ENCODE results near the gene MYO16. TPM values are rescaled to one million over a fixed set of nuclear protein-coding genes. Genes with fewer than 3 reads are reported as not detected.

Gene MYO16
- total RNA-seq, 1 donor from 2014 or later = 22.0 TPM

DNA sequence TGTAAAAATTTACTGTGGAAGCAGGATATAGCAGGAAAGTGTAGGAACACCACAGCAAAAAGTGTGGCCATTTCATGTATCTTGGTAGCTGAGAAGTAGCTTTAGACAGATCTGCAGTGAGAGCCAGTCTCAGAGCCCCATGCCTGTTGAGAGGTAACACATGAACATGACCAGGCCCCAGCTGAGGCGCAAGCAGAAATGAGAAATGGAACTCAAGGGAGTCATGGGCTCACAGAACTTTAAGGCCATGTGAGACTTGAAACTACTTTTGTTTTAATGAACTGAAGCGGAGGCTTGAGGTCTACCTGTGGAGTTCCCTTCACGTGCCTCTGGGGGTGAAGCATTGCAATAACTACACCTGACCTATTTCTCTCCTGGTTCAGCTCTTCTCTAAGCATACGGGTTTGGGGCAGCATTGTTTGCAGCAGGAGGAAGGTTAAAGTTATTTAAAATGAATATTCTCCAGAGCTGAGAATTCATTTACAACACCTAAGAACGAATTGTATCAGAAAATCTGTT is 3.3 kb downstream of the MYO16 start:
- peaks cover 6% of the 10 kb centered on the region for H3K36me3 Mint-ChIP-seq (ENCODE audit: unreplicated experiment)
- no peak overlapping the region for H3K27ac Mint-ChIP-seq (ENCODE audit: unreplicated experiment)
- peaks cover 2% of the 10 kb centered on the region for H3K4me1 Mint-ChIP-seq (ENCODE audit: low read depth, unreplicated experiment)
- DNase-seq = no peak
- TF ChIP-seq, protein P1, sequence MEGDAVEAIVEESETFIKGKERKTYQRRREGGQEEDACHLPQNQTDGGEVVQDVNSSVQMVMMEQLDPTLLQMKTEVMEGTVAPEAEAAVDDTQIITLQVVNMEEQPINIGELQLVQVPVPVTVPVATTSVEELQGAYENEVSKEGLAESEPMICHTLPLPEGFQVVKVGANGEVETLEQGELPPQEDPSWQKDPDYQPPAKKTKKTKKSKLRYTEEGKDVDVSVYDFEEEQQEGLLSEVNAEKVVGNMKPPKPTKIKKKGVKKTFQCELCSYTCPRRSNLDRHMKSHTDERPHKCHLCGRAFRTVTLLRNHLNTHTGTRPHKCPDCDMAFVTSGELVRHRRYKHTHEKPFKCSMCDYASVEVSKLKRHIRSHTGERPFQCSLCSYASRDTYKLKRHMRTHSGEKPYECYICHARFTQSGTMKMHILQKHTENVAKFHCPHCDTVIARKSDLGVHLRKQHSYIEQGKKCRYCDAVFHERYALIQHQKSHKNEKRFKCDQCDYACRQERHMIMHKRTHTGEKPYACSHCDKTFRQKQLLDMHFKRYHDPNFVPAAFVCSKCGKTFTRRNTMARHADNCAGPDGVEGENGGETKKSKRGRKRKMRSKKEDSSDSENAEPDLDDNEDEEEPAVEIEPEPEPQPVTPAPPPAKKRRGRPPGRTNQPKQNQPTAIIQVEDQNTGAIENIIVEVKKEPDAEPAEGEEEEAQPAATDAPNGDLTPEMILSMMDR (IDR thresholded peaks at IDR 0.05; ENCODE audit: partially characterized antibody, unreplicated experiment) = no peak
- no peaks in the 10 kb centered on the region for H3K27me3 Mint-ChIP-seq (ENCODE audit: unreplicated experiment)
- no peak overlapping the region for H3K4me3 Mint-ChIP-seq (ENCODE audit: unreplicated experiment)
- H3K9me3 Mint-ChIP-seq (ENCODE audit: unreplicated experiment) = peaks cover 6% of the 10 kb centered on the region

DNA sequence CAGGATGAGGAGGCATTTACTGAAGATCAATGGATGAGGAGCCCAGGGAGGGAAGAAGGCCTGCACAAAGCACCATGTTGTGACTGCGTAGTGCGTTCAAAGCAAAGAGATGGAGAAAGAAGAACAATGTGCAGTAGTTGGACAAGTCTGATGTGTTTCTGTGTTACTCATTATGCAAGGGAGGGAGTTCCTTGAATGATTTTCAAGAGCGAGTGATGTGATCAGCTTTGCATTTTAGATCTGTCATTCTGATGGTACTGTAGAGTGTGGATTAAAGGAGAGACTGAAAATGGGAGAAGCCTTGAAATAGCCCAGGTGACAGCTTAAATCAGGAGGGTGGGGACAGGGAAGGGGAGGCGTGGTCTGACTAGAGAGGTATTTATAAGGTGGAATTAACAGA is 9.5 kb downstream of the MYO16 start:
- no peak overlapping the region for H3K4me3 Mint-ChIP-seq (ENCODE audit: unreplicated experiment)
- no peaks in the 10 kb centered on the region for H3K4me1 Mint-ChIP-seq (ENCODE audit: low read depth, unreplicated experiment)
- H3K9me3 Mint-ChIP-seq (ENCODE audit: unreplicated experiment) = peaks cover 6% of the 10 kb centered on the region
- no peak for DNase-seq
- no peaks in the 10 kb centered on the region for H3K27me3 Mint-ChIP-seq (ENCODE audit: unreplicated experiment)
- H3K36me3 Mint-ChIP-seq (ENCODE audit: unreplicated experiment) = peaks cover 6% of the 10 kb centered on the region
- H3K27ac Mint-ChIP-seq (ENCODE audit: unreplicated experiment) = no peak overlapping the region
- TF ChIP-seq, protein P1 (IDR thresholded peaks at IDR 0.05; ENCODE audit: partially characterized antibody, unreplicated experiment) = no peak

DNA sequence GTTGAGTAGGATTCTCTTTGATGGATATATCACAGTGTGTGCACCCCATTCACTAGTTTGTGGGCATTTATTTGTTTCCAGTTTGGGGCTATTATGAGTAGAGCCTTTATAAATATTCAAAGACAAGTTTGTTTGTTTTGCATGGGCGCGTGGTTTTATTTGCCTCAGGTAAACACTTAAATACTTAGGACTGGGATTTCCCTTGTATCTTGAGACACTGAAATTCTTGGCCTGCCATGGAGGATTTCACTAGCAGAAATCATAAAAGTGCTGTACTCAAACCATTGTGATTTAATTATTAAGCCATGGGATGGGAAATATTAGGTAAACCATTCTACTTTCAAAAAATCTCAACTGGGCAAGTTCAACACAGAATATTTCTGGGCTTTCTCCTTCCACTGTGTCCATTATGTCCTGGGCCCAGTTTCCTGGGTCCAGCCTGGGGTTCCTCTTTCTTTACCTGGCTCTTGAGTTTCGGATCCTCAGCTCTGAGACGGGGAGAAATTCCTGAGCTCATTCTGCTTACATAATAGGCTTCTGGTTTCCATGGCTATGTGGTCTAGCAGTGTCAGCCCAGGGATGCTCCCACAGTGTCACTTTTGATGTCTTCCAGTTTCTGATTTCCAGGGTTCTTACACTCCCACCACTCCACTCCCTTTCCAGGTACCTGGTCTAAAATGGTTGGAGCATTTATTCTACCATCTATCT is 14.4 kb downstream of the MYO16 start:
- Mint-ChIP-seq H3K27me3 (ENCODE audit: unreplicated experiment) (no peaks in the 10 kb centered on the region), H3K9me3 (ENCODE audit: unreplicated experiment) (no peaks in the 10 kb centered on the region), H3K27ac (ENCODE audit: unreplicated experiment) (no peak overlapping the region), H3K36me3 (ENCODE audit: unreplicated experiment) (peaks cover 13% of the 10 kb centered on the region), H3K4me3 (ENCODE audit: unreplicated experiment) (no peak overlapping the region), H3K4me1 (ENCODE audit: low read depth, unreplicated experiment) (no peaks in the 10 kb centered on the region)
- DNase-seq = no peak
- TF ChIP-seq, protein P1 (IDR thresholded peaks at IDR 0.05; ENCODE audit: partially characterized antibody, unreplicated experiment) = no peak

DNA sequence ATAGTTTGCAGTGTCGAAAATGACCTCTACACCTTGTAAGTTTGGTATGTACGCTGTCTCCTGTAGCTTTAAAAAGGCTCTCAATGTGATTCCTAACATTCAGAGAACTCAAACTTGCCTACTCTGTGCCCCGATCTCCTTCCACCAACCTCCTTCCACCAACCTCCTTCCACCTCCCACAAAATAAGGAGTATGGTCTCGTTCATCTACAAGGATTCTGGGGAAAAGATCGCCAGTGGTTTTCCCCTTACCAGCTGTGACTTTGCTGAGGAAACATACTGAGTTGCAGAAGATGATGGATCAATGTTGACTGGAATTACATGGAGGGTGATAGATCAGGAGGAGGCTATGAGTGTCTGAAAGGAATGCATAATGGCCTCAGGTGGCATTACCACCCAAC is 16.0 kb downstream of the MYO16 start:
- TF ChIP-seq, protein P1 (IDR thresholded peaks at IDR 0.05; ENCODE audit: partially characterized antibody, unreplicated experiment) = no peak
- H3K4me1 Mint-ChIP-seq (ENCODE audit: low read depth, unreplicated experiment) = no peaks in the 10 kb centered on the region
- no peaks in the 10 kb centered on the region for H3K27me3 Mint-ChIP-seq (ENCODE audit: unreplicated experiment)
- H3K4me3 Mint-ChIP-seq (ENCODE audit: unreplicated experiment) = no peak overlapping the region
- H3K9me3 Mint-ChIP-seq (ENCODE audit: unreplicated experiment) = no peaks in the 10 kb centered on the region
- DNase-seq = no peak
- no peak overlapping the region for H3K27ac Mint-ChIP-seq (ENCODE audit: unreplicated experiment)
- H3K36me3 Mint-ChIP-seq (ENCODE audit: unreplicated experiment) = peaks cover 13% of the 10 kb centered on the region

DNA sequence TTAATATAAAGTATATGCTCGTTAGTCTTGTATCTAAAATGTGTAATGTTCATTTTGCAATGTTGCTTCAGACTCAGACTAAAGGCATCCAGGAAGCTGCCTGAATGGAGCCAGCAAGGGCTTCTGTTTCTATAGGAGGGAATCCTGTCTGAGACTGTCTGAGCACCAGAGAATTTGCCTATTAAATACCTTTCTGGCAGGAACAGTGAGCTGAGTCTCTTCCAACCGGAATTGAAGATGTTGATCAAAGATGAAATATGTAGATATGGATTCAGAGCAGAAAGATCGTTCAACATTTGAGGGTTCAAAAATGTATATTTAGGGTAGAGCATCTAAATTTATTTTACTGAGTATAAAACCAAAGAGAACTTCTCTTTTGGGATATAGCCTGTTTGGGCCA is 20.9 kb downstream of the MYO16 start:
- H3K4me3 Mint-ChIP-seq (ENCODE audit: unreplicated experiment) = no peak overlapping the region
- no peak for DNase-seq
- TF ChIP-seq, protein P1 (IDR thresholded peaks at IDR 0.05; ENCODE audit: partially characterized antibody, unreplicated experiment) = no peak
- no peak overlapping the region for H3K27ac Mint-ChIP-seq (ENCODE audit: unreplicated experiment)
- peaks cover 1% of the 10 kb centered on the region for H3K27me3 Mint-ChIP-seq (ENCODE audit: unreplicated experiment)
- H3K4me1 Mint-ChIP-seq (ENCODE audit: low read depth, unreplicated experiment) = no peaks in the 10 kb centered on the region
- no peaks in the 10 kb centered on the region for H3K9me3 Mint-ChIP-seq (ENCODE audit: unreplicated experiment)
- H3K36me3 Mint-ChIP-seq (ENCODE audit: unreplicated experiment) = peaks cover 6% of the 10 kb centered on the region
